Astrocyte of the cerebellum (primary cell): ENCODE data around the gene ARHGEF17.

ENCODE experiments used
- DNase-seq: peaks from one replicate; pipeline ENCODE4 v3.0.0-alpha.2; 2011; ENCODE audit warnings: low read depth
- H3K4me3 ChIP-seq: 2 replicates; pipeline ENCODE4 v1.5.1; 2011; ENCODE audit warnings: mild to moderate bottlenecking, low read depth, low read length, moderate library complexity
- CTCF ChIP-seq: IDR thresholded peaks from 2 replicates; pipeline ENCODE4 v1.5.1; 2012; ENCODE audit warnings: low read length, low read depth, moderate library complexity, mild to moderate bottlenecking; ENCODE audit errors: missing control alignments
- in situ Hi-C: cut with HindIII; loops from 2 replicates; pipeline ENCODE4 v1.10.0; 2017; ENCODE audit warnings: low sequenced_read_pairs

ARHGEF17 gene

GRCh38 chr11:73331138-73331916, 23.3 kb downstream of the ARHGEF17 start:
- no peak overlapping the region for H3K4me3 ChIP-seq
- in situ Hi-C loops, result no loop called here
- no peak for DNase-seq
- no peak for TF ChIP-seq CTCF

GRCh38 chr11:73333173-73333572, 25.1 kb downstream of the ARHGEF17 start:
- in situ Hi-C loops, result no loop called here
- no peak for DNase-seq
- no peak for TF ChIP-seq CTCF
- H3K4me3 ChIP-seq, result no peak overlapping the region

- no peak for DNase-seq
- H3K4me3 ChIP-seq, result no peak overlapping the region
- in situ Hi-C loops, result no loop called here
- no peak for TF ChIP-seq CTCF
Observed at GRCh38 chr11:73333640-73334383, 25.7 kb downstream of the ARHGEF17 start.

GRCh38 chr11:73334384-73335203, 26.5 kb downstream of the ARHGEF17 start:
- DNase-seq, result no peak
- in situ Hi-C loops, result loop anchor here (5.0 kb wide), 1 partner anchor 97 kb away; no protein-coding TSS in a partner anchor
- H3K4me3 ChIP-seq, result no peak overlapping the region
- TF ChIP-seq CTCF, result no peak

GRCh38 chr11:73335204-73335923, 27.3 kb downstream of the ARHGEF17 start:
- in situ Hi-C loops, result loop anchor here (5.0 kb wide), 1 partner anchor 98 kb away; no protein-coding TSS in a partner anchor
- DNase-seq, result peak; percentile 73
- H3K4me3 ChIP-seq, result no peak overlapping the region
- peak; percentile 99 for TF ChIP-seq CTCF
